ENCODE results near the gene DPP3.

- TF ChIP-seq, protein P1, sequence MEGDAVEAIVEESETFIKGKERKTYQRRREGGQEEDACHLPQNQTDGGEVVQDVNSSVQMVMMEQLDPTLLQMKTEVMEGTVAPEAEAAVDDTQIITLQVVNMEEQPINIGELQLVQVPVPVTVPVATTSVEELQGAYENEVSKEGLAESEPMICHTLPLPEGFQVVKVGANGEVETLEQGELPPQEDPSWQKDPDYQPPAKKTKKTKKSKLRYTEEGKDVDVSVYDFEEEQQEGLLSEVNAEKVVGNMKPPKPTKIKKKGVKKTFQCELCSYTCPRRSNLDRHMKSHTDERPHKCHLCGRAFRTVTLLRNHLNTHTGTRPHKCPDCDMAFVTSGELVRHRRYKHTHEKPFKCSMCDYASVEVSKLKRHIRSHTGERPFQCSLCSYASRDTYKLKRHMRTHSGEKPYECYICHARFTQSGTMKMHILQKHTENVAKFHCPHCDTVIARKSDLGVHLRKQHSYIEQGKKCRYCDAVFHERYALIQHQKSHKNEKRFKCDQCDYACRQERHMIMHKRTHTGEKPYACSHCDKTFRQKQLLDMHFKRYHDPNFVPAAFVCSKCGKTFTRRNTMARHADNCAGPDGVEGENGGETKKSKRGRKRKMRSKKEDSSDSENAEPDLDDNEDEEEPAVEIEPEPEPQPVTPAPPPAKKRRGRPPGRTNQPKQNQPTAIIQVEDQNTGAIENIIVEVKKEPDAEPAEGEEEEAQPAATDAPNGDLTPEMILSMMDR (IDR thresholded peaks at IDR 0.05): no peak
- TF ChIP-seq POLR2A (IDR thresholded peaks at IDR 0.05): no peak
These were observed 1.4 kb upstream of the DPP3 start for GRCh38 chr11:66478729-66479393.

All from lower leg skin (tissue), 3 donors.